Measurements from ENCODE around the gene BUB1B.

Gene BUB1B

DNA sequence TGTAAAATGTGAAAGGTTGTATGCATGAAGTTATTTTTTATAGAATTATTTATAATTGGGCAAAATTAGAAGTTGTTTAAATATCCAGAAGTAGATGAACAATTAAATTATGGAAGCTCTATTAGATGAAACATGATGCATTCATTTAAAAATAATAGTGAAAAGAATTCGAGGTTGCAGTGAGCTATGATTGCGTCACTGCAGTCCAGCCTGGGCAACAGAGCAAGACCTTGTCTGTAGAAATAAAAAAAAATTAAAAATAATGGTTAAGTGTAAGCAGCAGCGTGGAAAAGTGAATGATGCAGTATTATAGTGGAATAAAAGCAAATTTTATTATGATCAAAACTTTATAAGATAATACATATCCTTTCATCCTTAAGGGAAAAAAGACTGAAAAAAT, 14.3 kb downstream of the BUB1B start:
- TF ChIP-seq, protein P1, sequence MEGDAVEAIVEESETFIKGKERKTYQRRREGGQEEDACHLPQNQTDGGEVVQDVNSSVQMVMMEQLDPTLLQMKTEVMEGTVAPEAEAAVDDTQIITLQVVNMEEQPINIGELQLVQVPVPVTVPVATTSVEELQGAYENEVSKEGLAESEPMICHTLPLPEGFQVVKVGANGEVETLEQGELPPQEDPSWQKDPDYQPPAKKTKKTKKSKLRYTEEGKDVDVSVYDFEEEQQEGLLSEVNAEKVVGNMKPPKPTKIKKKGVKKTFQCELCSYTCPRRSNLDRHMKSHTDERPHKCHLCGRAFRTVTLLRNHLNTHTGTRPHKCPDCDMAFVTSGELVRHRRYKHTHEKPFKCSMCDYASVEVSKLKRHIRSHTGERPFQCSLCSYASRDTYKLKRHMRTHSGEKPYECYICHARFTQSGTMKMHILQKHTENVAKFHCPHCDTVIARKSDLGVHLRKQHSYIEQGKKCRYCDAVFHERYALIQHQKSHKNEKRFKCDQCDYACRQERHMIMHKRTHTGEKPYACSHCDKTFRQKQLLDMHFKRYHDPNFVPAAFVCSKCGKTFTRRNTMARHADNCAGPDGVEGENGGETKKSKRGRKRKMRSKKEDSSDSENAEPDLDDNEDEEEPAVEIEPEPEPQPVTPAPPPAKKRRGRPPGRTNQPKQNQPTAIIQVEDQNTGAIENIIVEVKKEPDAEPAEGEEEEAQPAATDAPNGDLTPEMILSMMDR (IDR thresholded peaks at IDR 0.05; ENCODE audit: insufficient read depth, low read depth, low read length, missing control alignments), result no peak
- DNase-seq (ENCODE audit: low read depth), result no peak
- H3K4me3 ChIP-seq (ENCODE audit: low read depth, low read length), result no peak overlapping the region

DNA sequence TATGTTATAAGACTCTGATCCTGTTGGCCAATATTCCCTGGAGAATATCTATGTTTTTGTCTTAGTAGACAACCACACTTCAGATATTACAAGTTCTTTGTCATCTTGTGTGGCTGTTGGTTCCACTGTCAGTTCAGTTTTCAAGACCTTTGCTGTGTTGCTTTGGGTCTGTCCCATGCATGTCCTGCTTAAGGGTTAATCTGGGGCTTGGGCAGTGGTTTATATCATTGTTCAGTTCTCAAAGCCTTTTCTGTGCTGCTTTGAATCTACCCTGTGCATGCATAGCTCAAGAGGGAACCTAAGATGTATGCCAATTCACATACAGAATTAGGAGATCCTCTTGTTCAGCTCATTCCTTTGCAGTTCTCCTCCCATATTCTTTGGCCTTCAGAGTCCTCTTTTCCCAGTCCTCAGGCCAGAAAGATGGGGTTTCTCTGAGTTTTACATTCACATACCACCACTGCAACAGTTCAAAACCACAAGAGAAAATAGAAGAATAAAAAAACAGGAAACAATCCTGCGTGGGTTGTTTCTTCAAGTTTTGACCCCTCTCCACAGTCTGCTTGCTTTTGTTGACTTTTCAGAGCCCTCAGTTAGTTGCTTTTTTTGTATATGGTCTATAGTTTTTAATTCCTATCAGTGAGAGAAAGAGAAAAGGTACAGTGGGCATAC, 21.6 kb downstream of the BUB1B start:
- peak overlapping the region; percentile 2; the same call in 1 of the 2 replicates for H3K4me3 ChIP-seq (ENCODE audit: low read depth, low read length)
- TF ChIP-seq, protein P1 (IDR thresholded peaks at IDR 0.05; ENCODE audit: insufficient read depth, low read depth, low read length, missing control alignments), result no peak
- no peak for DNase-seq (ENCODE audit: low read depth)

DNA sequence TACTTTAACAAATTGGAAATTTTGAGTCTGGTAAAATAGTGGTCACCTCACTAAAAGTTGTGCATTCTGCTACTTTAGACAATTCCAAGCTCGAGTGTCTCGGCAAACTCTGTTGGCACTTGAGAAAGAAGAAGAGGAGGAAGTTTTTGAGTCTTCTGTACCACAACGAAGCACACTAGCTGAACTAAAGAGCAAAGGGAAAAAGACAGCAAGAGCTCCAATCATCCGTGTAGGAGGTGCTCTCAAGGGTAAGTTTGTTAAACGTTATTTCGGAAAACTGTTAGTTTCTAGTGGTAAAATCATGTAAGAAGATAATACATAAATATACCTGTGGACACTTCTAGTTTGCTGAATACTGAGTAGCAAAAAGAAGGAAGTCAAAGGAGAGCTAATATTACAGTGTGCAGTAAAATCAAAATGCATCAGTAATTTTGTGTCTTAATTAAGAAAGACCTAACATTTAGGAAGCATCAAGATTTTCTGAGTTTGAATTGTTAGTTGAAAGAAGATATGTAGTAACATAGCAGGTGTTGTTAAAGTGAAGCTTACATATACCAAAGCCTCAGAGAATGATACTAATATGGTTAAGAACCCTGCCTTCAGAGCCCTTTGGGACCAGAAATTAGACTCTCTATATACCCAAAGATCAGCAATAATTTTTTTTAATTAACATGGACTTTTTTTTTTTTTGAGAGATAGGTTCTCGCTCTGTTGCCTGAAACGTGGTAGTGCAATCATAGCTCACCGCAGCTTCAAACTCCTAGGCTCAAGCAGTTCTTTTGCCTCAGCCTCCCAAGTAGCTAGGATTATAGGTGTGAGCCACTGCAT, 23.0 kb downstream of the BUB1B start:
- TF ChIP-seq, protein P1 (IDR thresholded peaks at IDR 0.05; ENCODE audit: insufficient read depth, low read depth, low read length, missing control alignments), result no peak
- DNase-seq (ENCODE audit: low read depth), result no peak
- H3K4me3 ChIP-seq (ENCODE audit: low read depth, low read length), result no peak overlapping the region

DNA sequence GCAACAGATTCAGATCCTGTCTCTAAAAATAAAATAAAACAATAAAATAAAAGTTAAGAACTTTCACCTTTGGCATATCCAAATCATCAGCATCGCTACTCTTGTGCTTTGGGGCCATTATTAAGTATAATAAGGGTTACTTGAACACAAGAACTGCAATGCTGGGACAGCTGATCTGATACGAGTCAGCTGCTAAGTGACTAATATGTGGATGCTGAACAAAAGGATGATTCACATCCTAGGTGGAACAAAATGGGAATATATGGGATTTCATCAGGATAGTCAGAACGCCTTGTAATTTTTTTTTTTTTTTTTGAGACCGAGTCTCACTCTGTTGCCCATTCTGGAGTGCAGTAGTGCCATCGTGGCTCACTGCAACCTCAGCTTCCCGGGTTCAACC, 29.7 kb downstream of the BUB1B start:
- no peak for DNase-seq (ENCODE audit: low read depth)
- TF ChIP-seq, protein P1 (IDR thresholded peaks at IDR 0.05; ENCODE audit: insufficient read depth, low read depth, low read length, missing control alignments), result no peak
- no peak overlapping the region for H3K4me3 ChIP-seq (ENCODE audit: low read depth, low read length)

DNA sequence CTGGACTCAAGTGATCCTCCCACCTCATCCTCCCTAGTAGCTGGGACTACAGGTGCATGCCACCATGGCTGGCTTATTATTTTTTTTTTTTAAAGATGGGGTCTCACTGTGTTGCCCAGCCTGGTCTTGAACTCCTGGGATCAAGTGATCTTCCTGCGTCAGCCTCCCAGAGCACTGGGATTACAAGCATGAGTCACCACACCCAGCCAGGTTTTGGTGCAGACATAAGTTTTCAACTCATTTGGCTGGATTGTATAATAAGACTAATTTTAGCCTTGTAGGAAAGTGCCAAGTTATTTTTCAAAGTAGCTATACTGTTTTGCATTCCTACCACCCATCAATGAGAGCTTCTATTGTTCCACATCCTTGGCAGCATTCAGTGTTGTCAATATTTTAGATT, 32.1 kb downstream of the BUB1B start:
- no peak for DNase-seq (ENCODE audit: low read depth)
- H3K4me3 ChIP-seq (ENCODE audit: low read depth, low read length), result no peak overlapping the region
- TF ChIP-seq, protein P1 (IDR thresholded peaks at IDR 0.05; ENCODE audit: insufficient read depth, low read depth, low read length, missing control alignments), result no peak

DNA sequence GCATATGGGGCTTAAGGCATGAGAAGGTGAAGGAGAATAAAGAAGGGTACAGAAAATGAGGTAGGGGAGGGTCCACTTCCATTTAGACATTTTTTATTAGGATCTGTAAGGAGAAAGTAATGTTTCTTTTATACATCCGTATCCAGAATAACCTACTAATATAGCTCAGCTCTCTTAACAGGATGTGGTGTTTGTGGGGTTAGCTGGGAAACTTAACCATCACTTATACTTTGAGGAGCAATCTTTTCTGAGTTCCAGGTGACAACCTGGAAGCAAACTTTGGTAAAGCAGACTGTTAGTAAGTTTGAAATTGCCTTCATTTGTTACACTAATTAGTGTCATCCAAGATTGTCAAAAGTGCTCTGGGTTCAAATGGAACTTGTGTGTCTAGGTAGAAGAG, 36.6 kb downstream of the BUB1B start:
- TF ChIP-seq, protein P1 (IDR thresholded peaks at IDR 0.05; ENCODE audit: insufficient read depth, low read depth, low read length, missing control alignments), result no peak
- no peak for DNase-seq (ENCODE audit: low read depth)

More for the DNA sequence above, 36.6 kb downstream of the BUB1B start:
- no peak overlapping the region for H3K4me3 ChIP-seq (ENCODE audit: low read depth, low read length)
